ENCODE data around the gene ANKRD63. TPM values are rescaled to one million over a fixed set of nuclear protein-coding genes. Genes with fewer than 3 reads are reported as not detected.
A peak's percentile ranks its signal among the peaks of the same experiment; 100 is the strongest.

Gene ANKRD63
- total RNA-seq, 2 experiments from 2014 or later = 0.26 TPM; not detected in 1

DNA sequence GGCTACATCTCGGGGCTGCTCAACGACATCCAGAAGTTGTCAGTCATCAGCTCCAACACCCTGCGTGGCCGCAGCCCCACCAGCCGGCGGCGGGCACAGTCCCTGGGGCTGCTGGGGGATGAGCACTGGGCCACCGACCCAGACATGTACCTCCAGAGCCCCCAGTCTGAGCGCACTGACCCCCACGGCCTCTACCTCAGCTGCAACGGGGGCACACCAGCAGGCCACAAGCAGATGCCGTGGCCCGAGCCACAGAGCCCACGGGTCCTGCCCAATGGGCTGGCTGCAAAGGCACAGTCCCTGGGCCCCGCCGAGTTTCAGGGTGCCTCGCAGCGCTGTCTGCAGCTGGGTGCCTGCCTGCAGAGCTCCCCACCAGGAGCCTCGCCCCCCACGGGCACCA is 17.0 kb downstream of the ANKRD63 start:
- POLR2A ChIA-PET = no interaction called here
- Mint-ChIP-seq H3K4me1 (no peaks in the 10 kb centered on the region), H3K27me3 (peaks cover 9% of the 10 kb centered on the region), H3K9me3 (no peaks in the 10 kb centered on the region), H3K36me3 (no peaks in the 10 kb centered on the region), H3K4me3 (no peak overlapping the region), H3K27ac (no peak overlapping the region)
- DNase-seq = no peak
- ATAC-seq (ENCODE audit: low read depth) = no peak

DNA sequence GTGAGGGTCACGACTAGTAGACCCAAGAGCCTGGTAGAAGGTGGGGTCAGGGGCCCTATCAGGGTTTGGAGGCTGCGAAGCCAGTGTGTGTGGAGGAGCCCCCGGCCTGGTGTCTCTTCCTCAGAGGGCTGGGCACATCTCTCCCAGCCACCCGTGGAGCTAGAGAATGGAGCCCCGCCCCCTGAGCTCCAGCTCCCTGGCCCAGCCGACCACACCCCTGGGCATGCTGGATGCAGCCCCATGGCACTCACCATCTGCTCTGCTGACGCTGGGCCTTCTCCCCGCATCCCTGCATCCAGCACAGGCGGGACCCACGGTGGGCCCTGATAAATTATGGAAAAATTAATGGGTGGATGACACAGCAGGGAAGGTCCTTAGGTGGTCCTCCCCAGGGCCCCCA is 17.5 kb downstream of the ANKRD63 start:
- DNase-seq = no peak
- POLR2A ChIA-PET = no interaction called here
- peaks cover 9% of the 10 kb centered on the region for H3K27me3 Mint-ChIP-seq
- H3K4me1 Mint-ChIP-seq = no peaks in the 10 kb centered on the region
- ATAC-seq (ENCODE audit: low read depth) = no peak
- H3K9me3 Mint-ChIP-seq = no peaks in the 10 kb centered on the region
- no peak overlapping the region for H3K4me3 Mint-ChIP-seq
- H3K27ac Mint-ChIP-seq = no peak overlapping the region
- no peaks in the 10 kb centered on the region for H3K36me3 Mint-ChIP-seq

DNA sequence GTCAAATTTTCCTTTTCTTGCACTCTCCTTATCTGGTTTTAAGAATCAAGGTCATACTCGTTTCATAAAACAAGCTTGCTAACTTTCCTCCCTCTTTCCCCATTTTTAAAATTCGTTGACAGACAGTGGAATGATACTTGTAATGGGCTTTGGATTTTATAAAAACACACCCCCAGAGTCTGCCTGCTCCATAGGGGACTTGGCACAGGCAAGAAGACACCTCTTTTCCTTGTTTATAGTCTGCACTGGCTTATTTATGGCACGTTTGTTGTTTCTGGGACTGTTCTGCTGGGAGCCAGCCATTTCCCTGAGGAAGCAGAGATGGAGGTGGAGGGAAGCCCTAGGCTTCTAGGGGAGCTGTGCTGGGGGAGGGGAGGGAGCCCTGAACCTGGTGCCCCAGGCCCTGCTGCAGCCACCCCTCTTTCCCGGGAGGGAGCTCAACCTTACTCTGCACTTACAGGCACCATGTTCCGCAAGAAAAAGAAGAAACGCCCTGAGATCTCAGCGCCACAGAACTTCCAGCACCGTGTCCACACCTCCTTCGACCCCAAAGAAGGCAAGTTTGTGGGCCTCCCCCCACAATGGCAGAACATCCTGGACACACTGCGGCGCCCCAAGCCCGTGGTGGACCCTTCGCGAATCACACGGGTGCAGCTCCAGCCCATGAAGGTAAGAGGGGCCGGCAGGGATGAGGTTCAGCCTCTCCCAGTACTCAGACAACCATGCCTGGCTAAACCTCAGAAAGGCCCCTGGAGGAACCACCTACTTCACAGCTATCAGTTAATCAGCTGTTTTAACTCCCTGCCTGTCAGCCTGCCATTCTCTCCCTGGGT is 18.3 kb downstream of the ANKRD63 start:
- ATAC-seq (ENCODE audit: low read depth) = no peak
- POLR2A ChIA-PET = interaction anchor here (0.5 kb wide), 1 partner anchor 369 kb away, joined by 4 read pairs; no protein-coding TSS in a partner anchor

DNA sequence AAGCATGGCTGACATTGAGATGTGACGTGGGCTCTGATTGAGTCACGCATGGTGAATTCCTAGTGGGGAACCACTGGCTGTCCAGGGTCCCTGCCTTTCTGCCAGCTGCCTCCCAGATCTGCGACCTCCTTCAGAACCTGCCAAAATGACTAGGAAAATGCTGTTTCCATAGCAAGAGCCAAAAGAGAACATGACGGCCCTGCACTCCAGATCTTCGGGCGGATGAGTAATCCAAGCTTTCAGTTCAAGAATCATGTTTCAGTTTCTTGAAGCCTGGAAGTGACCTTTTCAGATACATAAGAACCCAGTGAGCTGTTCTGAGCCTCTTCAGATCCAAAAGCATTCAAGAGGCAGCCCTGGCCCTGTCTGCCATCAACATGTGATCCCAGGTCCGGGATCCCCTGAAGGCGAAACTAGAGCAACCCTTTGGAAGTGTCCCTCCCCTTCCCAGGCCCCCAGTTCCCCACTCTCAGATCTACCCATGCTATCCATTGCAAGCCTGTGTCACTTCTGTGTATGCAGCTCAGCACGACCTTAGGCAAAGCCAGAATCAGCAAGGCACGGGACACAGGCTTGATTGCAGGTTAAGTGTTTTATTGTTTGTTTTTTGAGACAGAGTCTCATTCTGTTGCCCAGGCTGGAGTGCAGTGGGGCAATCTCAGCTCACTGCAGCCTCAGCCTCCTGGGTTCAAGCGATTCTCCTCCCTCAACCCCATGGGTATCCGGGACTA is 19.7 kb downstream of the ANKRD63 start:
- no peak overlapping the region for H3K27ac Mint-ChIP-seq
- H3K9me3 Mint-ChIP-seq = no peaks in the 10 kb centered on the region

More for the DNA sequence above, 18.3 kb downstream of the ANKRD63 start:
- H3K4me3 Mint-ChIP-seq = no peak overlapping the region
- no peaks in the 10 kb centered on the region for H3K36me3 Mint-ChIP-seq
- no peaks in the 10 kb centered on the region for H3K4me1 Mint-ChIP-seq
- H3K27ac Mint-ChIP-seq = no peak overlapping the region
- H3K27me3 Mint-ChIP-seq = peaks cover 9% of the 10 kb centered on the region
- no peak for DNase-seq
- no peaks in the 10 kb centered on the region for H3K9me3 Mint-ChIP-seq

DNA sequence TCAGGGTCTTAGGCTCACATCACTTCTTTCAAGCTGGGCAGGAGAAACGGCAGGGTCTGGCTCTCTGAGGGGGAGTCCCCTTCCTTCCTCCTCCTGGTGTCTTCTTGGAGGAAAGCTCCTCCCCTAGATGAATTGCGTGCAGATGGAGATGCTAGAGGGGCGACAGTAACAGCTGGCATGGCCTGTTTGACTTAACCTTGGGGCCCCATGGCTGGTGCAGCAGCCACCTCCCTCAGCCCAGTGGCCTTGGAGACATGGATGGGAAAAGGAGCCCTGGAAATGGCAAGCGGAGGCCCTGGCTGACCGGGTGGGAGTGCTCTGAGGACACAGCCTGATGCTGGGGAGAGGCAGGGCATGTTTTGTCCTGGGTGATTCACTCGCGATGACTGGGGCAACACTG is 23.8 kb downstream of the ANKRD63 start:
- Mint-ChIP-seq H3K36me3 (no peaks in the 10 kb centered on the region), H3K27me3 (peaks cover 21% of the 10 kb centered on the region), H3K9me3 (no peaks in the 10 kb centered on the region), H3K4me3 (no peak overlapping the region), H3K4me1 (peaks cover 1% of the 10 kb centered on the region), H3K27ac (no peak overlapping the region)
- ATAC-seq (ENCODE audit: low read depth) = no peak
- no peak for DNase-seq
- POLR2A ChIA-PET = no interaction called here

More for the DNA sequence above, 19.7 kb downstream of the ANKRD63 start:
- no peaks in the 10 kb centered on the region for H3K4me1 Mint-ChIP-seq
- no peaks in the 10 kb centered on the region for H3K36me3 Mint-ChIP-seq
- H3K4me3 Mint-ChIP-seq = no peak overlapping the region
- DNase-seq (no peak), ATAC-seq (ENCODE audit: low read depth) (no peak)
- H3K27me3 Mint-ChIP-seq = peaks cover 13% of the 10 kb centered on the region
- POLR2A ChIA-PET = no interaction called here

DNA sequence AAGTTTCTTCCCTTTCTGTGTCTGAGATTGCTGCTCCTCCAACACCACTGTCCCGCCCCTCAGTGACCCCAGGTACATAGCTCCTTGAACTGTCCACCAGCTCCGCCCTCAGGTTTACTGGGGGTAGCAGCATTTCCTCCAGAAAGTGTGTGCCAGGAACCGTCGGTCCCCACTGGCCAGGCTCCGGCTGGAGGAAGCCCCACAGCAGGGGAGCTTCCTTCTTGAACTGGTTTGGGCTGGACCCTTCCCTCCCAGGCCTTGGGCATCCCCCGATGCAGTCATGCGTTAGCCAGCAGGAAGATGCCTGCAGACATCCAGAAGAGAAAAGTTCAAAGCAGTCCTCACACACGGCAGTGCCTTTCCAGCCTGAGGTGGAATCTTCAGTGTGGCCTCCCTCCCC is 24.3 kb downstream of the ANKRD63 start:
- Mint-ChIP-seq H3K36me3 (no peaks in the 10 kb centered on the region), H3K4me3 (no peak overlapping the region), H3K9me3 (no peaks in the 10 kb centered on the region), H3K27ac (no peak overlapping the region), H3K27me3 (peaks cover 25% of the 10 kb centered on the region), H3K4me1 (peaks cover 5% of the 10 kb centered on the region)
- POLR2A ChIA-PET = no interaction called here
- no peak for DNase-seq
- ATAC-seq (ENCODE audit: low read depth) = no peak

DNA sequence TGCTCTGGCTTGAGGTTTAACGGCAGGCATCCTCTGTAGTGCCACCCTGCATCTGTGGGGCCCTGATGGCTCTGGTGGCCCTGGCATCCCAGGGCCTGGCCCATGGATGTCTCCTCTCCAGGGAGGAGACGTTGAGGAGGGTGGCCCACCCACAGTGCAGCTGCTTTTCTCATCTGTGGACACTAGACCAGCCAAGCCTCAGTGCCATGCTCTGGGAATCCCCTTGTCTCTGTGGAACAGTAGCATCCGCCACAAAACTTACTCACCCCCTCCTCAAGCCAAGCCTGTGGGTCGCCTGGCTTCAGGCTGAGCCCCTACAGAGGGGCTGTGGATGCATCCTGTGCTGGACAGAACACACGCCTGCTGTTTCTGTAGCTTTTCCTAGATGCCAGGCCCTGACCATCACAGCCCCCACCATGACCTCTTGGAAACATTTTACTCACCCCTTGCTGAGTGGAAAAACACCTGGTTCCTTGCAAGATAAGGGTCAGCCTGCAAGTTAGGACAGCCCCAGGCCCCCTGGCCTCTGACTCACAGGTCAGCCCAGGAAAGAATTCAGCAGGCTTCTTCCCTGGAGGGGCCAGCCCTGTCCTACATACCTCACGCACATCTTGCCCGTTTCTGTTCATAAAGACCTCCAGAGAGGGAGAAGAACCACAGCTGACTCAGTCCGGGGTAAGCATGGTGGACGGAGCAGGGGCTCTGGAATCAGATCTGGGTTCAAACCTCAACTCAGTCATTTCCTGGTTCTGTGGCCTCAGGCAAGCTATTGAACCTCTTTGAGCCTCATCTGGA is 25.0 kb downstream of the ANKRD63 start:
- H3K4me1 Mint-ChIP-seq = peaks cover 9% of the 10 kb centered on the region
- no peak overlapping the region for H3K27ac Mint-ChIP-seq
- H3K36me3 Mint-ChIP-seq = no peaks in the 10 kb centered on the region
- H3K9me3 Mint-ChIP-seq = no peaks in the 10 kb centered on the region
- DNase-seq (no peak), ATAC-seq (ENCODE audit: low read depth) (no peak)
- POLR2A ChIA-PET = no interaction called here
- peaks cover 31% of the 10 kb centered on the region for H3K27me3 Mint-ChIP-seq
- H3K4me3 Mint-ChIP-seq = no peak overlapping the region

DNA sequence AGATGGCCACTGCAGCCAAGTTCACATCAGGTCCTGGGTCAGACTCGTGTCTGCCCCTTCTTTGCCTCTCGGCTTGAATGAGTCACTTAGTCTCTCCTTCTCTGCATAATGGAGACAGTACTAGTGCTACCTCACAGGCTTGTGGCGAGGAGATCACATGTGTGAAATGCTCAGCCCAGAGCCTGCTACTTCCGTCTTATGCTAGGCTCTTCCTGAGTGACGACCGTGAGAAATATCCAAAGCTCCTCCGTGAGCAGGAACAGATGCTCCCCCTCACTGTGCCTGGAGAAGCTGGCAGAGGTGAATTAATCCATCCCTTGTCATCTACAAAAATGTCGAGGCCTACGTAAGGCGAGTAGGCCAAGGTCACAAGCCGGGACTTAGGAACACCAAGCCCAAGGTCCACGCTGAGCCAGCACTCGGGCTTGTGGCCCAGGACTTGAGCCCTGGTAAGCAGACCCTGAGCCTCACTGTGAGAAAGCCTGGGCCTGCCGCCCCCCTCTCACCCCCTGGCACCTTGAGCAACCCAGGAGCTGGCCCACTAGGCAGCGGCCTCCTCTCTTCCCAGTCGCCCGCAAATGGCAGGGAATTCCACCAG is 26.1 kb downstream of the ANKRD63 start:
- Mint-ChIP-seq H3K27me3 (peaks cover 30% of the 10 kb centered on the region), H3K9me3 (no peaks in the 10 kb centered on the region), H3K36me3 (no peaks in the 10 kb centered on the region), H3K4me1 (peaks cover 9% of the 10 kb centered on the region), H3K4me3 (no peak overlapping the region), H3K27ac (no peak overlapping the region)
- DNase-seq (no peak), ATAC-seq (ENCODE audit: low read depth) (peak; percentile 31)
- POLR2A ChIA-PET = no interaction called here

DNA sequence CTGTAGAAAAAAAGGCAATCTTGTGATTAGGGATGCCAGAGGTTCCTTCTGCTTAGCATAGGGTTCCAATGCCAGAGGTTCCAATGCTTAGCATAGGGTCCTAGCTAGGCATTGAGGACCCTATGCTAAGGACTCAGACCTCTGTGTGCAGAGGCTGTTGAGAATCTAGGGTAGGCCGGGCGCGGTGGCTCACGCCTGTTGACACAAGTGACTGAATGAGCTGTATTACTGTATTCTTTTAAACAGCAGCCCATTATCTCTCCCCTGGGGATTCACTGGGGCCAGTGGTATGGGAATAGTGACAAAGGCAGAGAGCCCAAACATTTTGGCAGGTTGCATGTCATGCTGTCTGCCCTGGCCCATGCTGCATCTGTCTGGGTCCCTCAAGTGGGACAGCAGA is 27.8 kb downstream of the ANKRD63 start:
- POLR2A ChIA-PET = interaction anchor here (0.5 kb wide), 1 partner anchor 438 kb away, joined by 3 read pairs; no protein-coding TSS in a partner anchor
- no peak overlapping the region for H3K27ac Mint-ChIP-seq

DNA sequence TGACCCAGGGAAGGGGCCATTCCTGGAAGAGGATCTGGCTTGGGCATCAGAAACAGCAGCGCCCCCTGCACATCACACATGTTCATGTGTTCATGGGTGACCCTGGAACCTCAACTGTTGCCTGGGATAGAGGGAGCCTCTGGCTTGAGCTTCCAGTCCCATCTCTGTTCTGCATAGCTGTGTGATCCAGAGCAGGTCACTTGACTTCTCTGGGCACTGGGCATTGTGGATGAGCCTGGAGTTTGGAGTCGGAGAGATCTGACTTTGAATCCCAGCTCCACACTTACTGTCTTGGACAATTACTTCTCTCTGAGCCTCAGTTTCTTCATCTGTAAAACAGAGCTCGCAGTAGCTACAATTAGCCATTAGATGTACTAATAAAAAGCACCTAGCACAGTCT is 28.4 kb downstream of the ANKRD63 start:
- Mint-ChIP-seq H3K4me1 (peaks cover 9% of the 10 kb centered on the region), H3K9me3 (no peaks in the 10 kb centered on the region), H3K27ac (no peak overlapping the region), H3K36me3 (no peaks in the 10 kb centered on the region), H3K27me3 (peaks cover 43% of the 10 kb centered on the region), H3K4me3 (no peak overlapping the region)
- DNase-seq (no peak), ATAC-seq (ENCODE audit: low read depth) (no peak)
- POLR2A ChIA-PET = no interaction called here

More for the DNA sequence above, 27.8 kb downstream of the ANKRD63 start:
- DNase-seq (no peak), ATAC-seq (ENCODE audit: low read depth) (no peak)
- no peaks in the 10 kb centered on the region for H3K9me3 Mint-ChIP-seq
- H3K36me3 Mint-ChIP-seq = no peaks in the 10 kb centered on the region
- no peak overlapping the region for H3K4me3 Mint-ChIP-seq
- H3K27me3 Mint-ChIP-seq = peaks cover 40% of the 10 kb centered on the region
- H3K4me1 Mint-ChIP-seq = peaks cover 9% of the 10 kb centered on the region

DNA sequence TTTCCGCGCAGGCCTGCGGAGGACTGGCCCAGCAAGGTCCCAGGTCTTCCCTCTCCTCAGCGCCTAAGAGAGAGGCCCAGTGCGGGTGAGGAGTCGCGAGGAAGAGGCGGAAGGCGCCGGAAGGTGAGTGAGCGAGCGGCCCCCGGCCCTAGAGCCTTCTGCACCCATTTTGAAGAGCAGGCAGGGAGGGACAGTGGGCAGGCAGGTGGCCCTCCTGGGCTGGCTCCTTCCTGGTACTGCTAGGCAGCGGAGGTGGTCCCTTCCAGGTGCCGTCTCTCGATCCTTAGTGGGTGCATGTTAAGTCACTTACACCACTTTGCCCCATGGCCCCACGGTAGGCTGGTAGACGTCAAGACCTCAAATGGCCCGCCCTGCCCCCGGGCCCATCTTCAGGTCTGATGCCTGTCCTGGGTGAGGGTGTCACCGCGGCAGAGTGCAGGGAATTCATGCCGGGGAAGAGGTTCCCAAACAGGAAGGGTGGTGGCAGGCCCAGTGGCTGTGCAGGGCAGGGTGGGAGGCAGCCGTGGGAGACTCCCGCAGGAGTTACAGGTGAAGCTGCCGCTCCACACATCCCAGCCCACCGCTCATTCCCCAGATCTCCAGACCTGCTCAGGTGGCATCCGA is 29.6 kb downstream of the ANKRD63 start:
- H3K4me3 Mint-ChIP-seq = peak overlapping the region; percentile 84
- H3K36me3 Mint-ChIP-seq = no peaks in the 10 kb centered on the region
- H3K27me3 Mint-ChIP-seq = peaks cover 39% of the 10 kb centered on the region
- H3K9me3 Mint-ChIP-seq = no peaks in the 10 kb centered on the region
- ATAC-seq (ENCODE audit: low read depth) (peak; percentile 24), DNase-seq (no peak)
- peaks cover 9% of the 10 kb centered on the region for H3K4me1 Mint-ChIP-seq
- H3K27ac Mint-ChIP-seq = no peak overlapping the region
- POLR2A ChIA-PET = no interaction called here

DNA sequence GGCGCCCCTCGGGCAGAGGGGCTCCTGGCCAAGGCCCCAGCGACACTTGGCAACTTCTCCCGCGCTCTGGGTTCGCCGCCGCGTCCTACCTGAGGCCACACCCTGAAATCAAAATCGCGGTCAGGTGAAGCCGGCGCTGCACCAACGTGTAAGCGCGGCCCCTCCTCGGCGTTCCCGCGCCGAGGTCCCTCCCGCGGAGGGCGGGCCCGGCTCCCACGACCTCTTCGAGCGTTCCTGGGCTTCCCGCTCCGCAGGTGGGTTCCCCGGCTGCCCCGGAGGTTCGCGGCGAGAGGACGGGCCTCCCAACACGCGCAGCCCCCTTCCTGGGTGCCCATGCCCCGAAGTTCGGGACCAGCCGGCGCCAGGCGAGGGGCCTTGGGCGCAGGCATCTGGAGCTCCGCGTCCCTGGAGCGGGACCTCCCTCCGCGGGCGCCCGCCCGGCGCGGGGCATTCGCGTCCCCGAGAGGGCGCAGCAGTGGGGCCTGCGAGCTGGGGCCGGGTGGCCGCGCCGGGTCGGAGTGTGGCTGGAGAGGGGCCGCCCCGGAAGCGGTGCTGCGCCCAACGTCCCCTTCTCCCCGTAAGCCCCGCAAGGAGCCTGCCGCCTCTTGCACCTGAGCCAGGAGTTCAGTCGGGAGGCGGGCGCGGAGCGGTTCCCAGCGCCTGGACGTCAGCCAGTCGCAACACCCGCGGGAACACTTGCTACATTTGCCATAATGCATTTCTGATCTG is 30.3 kb downstream of the ANKRD63 start:
- ATAC-seq (ENCODE audit: low read depth) (peak; percentile 59), DNase-seq (peak; percentile 58)
- Mint-ChIP-seq H3K36me3 (no peaks in the 10 kb centered on the region), H3K4me3 (peak overlapping the region; percentile 84), H3K27me3 (peaks cover 39% of the 10 kb centered on the region), H3K27ac (no peak overlapping the region), H3K4me1 (peaks cover 9% of the 10 kb centered on the region), H3K9me3 (no peaks in the 10 kb centered on the region)
- POLR2A ChIA-PET = no interaction called here
